ENCODE results near the gene LCN1.

The LCN1 gene

GRCh38 chr9:135500071-135500524, 21.1 kb upstream of the LCN1 start:
- peak overlapping the region; percentile 54 to 74 for H3K9ac ChIP-seq (ENCODE audit: low read depth in 1 of 2, low read length in 2 of 2)
- peak overlapping the region; percentile 50 for H3K27ac ChIP-seq (ENCODE audit: low read depth, low read length)

GRCh38 chr9:135500525-135501260, 20.5 kb upstream of the LCN1 start, which contains the start of gene MRPS2:
Gene MRPS2 (plus strand): TSS chr9:135500682. CDS start chr9:135500711, 29 bp downstream.
- Histone ChIP-seq H3K36me3 (ENCODE audit: control insufficient read depth in 1 of 2, insufficient read depth in 2 of 2, low read length in 2 of 2) (peaks cover 13 to 30% of the 10 kb centered on the region in 2 donors), H3K9me3 (ENCODE audit: control insufficient read depth in 1 of 2, low read length in 2 of 2) (no peaks in the 10 kb centered on the region), H3K4me3 (ENCODE audit: low read depth in 1 of 2, low read length in 2 of 2) (peak within 1 kb of the TSS; percentile 90 to 92), H3K4me1 (ENCODE audit: control insufficient read depth in 1 of 2, insufficient read depth in 2 of 2, low read length in 2 of 2) (peaks cover 8 to 20% of the 10 kb centered on the region in 2 donors), H3K27ac (ENCODE audit: low read depth, low read length) (peak within 1 kb of the TSS; percentile 50), H3K9ac (ENCODE audit: low read depth in 1 of 2, low read length in 2 of 2) (peak within 1 kb of the TSS; percentile 73 to 74), H3K27me3 (ENCODE audit: control insufficient read depth in 1 of 2, insufficient read depth in 2 of 2, low read length in 2 of 2) (no peaks in the 10 kb centered on the region)

More at GRCh38 chr9:135500071-135500524, 21.1 kb upstream of the LCN1 start:
- Histone ChIP-seq H3K36me3 (ENCODE audit: control insufficient read depth in 1 of 2, insufficient read depth in 2 of 2, low read length in 2 of 2) (peaks cover 13 to 28% of the 10 kb centered on the region in 2 donors), H3K27me3 (ENCODE audit: control insufficient read depth in 1 of 2, insufficient read depth in 2 of 2, low read length in 2 of 2) (no peaks in the 10 kb centered on the region), H3K4me1 (ENCODE audit: control insufficient read depth in 1 of 2, insufficient read depth in 2 of 2, low read length in 2 of 2) (peaks cover 8 to 20% of the 10 kb centered on the region in 2 donors), H3K4me3 (ENCODE audit: low read depth in 1 of 2, low read length in 2 of 2) (peak overlapping the region; percentile 90 to 92), H3K9me3 (ENCODE audit: control insufficient read depth in 1 of 2, low read length in 2 of 2) (no peaks in the 10 kb centered on the region)

- H3K27me3 ChIP-seq (ENCODE audit: control insufficient read depth in 1 of 2, insufficient read depth in 2 of 2, low read length in 2 of 2), result no peaks in the 10 kb centered on the region
- peaks cover 8 to 20% of the 10 kb centered on the region in 2 donors for H3K4me1 ChIP-seq (ENCODE audit: control insufficient read depth in 1 of 2, insufficient read depth in 2 of 2, low read length in 2 of 2)
- H3K4me3 ChIP-seq (ENCODE audit: low read depth in 1 of 2, low read length in 2 of 2), result peak overlapping the region; percentile 90 to 92
- no peaks in the 10 kb centered on the region for H3K9me3 ChIP-seq (ENCODE audit: control insufficient read depth in 1 of 2, low read length in 2 of 2)
- peaks cover 13 to 30% of the 10 kb centered on the region in 2 donors for H3K36me3 ChIP-seq (ENCODE audit: control insufficient read depth in 1 of 2, insufficient read depth in 2 of 2, low read length in 2 of 2)
- no peak overlapping the region for H3K27ac ChIP-seq (ENCODE audit: low read depth, low read length)
- peak overlapping the region; percentile 73 to 74 for H3K9ac ChIP-seq (ENCODE audit: low read depth in 1 of 2, low read length in 2 of 2)
These were observed 19.7 kb upstream of the LCN1 start for GRCh38 chr9:135501261-135502167.

- no peaks in the 10 kb centered on the region for H3K9me3 ChIP-seq (ENCODE audit: control insufficient read depth in 1 of 2, low read length in 2 of 2)
- H3K27me3 ChIP-seq (ENCODE audit: control insufficient read depth in 1 of 2, insufficient read depth in 2 of 2, low read length in 2 of 2), result no peaks in the 10 kb centered on the region
- peak overlapping the region; percentile 90 to 92 for H3K4me3 ChIP-seq (ENCODE audit: low read depth in 1 of 2, low read length in 2 of 2)
- peaks cover 8 to 20% of the 10 kb centered on the region in 2 donors for H3K4me1 ChIP-seq (ENCODE audit: control insufficient read depth in 1 of 2, insufficient read depth in 2 of 2, low read length in 2 of 2)
- peak overlapping the region in 1 of 2 donors; percentile 73 for H3K9ac ChIP-seq (ENCODE audit: low read depth in 1 of 2, low read length in 2 of 2)
- peaks cover 13 to 30% of the 10 kb centered on the region in 2 donors for H3K36me3 ChIP-seq (ENCODE audit: control insufficient read depth in 1 of 2, insufficient read depth in 2 of 2, low read length in 2 of 2)
- no peak overlapping the region for H3K27ac ChIP-seq (ENCODE audit: low read depth, low read length)
These were observed 18.9 kb upstream of the LCN1 start for GRCh38 chr9:135502168-135502872.

GRCh38 chr9:135502873-135503321, 18.3 kb upstream of the LCN1 start:
- Histone ChIP-seq H3K9ac (ENCODE audit: low read depth in 1 of 2, low read length in 2 of 2) (no peak overlapping the region), H3K4me3 (ENCODE audit: low read depth in 1 of 2, low read length in 2 of 2) (no peak overlapping the region), H3K27ac (ENCODE audit: low read depth, low read length) (no peak overlapping the region), H3K4me1 (ENCODE audit: control insufficient read depth in 1 of 2, insufficient read depth in 2 of 2, low read length in 2 of 2) (peaks cover 8 to 20% of the 10 kb centered on the region in 2 donors), H3K27me3 (ENCODE audit: control insufficient read depth in 1 of 2, insufficient read depth in 2 of 2, low read length in 2 of 2) (no peaks in the 10 kb centered on the region), H3K36me3 (ENCODE audit: control insufficient read depth in 1 of 2, insufficient read depth in 2 of 2, low read length in 2 of 2) (peaks cover 13 to 30% of the 10 kb centered on the region in 2 donors), H3K9me3 (ENCODE audit: control insufficient read depth in 1 of 2, low read length in 2 of 2) (no peaks in the 10 kb centered on the region)

GRCh38 chr9:135503371-135504261, 17.6 kb upstream of the LCN1 start:
- H3K36me3 ChIP-seq (ENCODE audit: control insufficient read depth in 1 of 2, insufficient read depth in 2 of 2, low read length in 2 of 2), result peaks cover 13 to 30% of the 10 kb centered on the region in 2 donors
- no peak overlapping the region for H3K9ac ChIP-seq (ENCODE audit: low read depth in 1 of 2, low read length in 2 of 2)
- H3K27me3 ChIP-seq (ENCODE audit: control insufficient read depth in 1 of 2, insufficient read depth in 2 of 2, low read length in 2 of 2), result no peaks in the 10 kb centered on the region
- H3K27ac ChIP-seq (ENCODE audit: low read depth, low read length), result no peak overlapping the region
- peaks cover 8 to 20% of the 10 kb centered on the region in 2 donors for H3K4me1 ChIP-seq (ENCODE audit: control insufficient read depth in 1 of 2, insufficient read depth in 2 of 2, low read length in 2 of 2)
- H3K9me3 ChIP-seq (ENCODE audit: control insufficient read depth in 1 of 2, low read length in 2 of 2), result no peaks in the 10 kb centered on the region
- no peak overlapping the region for H3K4me3 ChIP-seq (ENCODE audit: low read depth in 1 of 2, low read length in 2 of 2)

GRCh38 chr9:135504262-135505243, 16.7 kb upstream of the LCN1 start:
- H3K36me3 ChIP-seq (ENCODE audit: control insufficient read depth in 1 of 2, insufficient read depth in 2 of 2, low read length in 2 of 2), result peaks cover 13 to 30% of the 10 kb centered on the region in 2 donors
- H3K27ac ChIP-seq (ENCODE audit: low read depth, low read length), result no peak overlapping the region
- no peak overlapping the region for H3K9ac ChIP-seq (ENCODE audit: low read depth in 1 of 2, low read length in 2 of 2)

GRCh38 chr9:135505406-135506187, 15.6 kb upstream of the LCN1 start:
- Histone ChIP-seq H3K36me3 (ENCODE audit: control insufficient read depth in 1 of 2, insufficient read depth in 2 of 2, low read length in 2 of 2) (peaks cover 13 to 30% of the 10 kb centered on the region in 2 donors), H3K9ac (ENCODE audit: low read depth in 1 of 2, low read length in 2 of 2) (no peak overlapping the region)

More at GRCh38 chr9:135504262-135505243, 16.7 kb upstream of the LCN1 start:
- no peaks in the 10 kb centered on the region for H3K27me3 ChIP-seq (ENCODE audit: control insufficient read depth in 1 of 2, insufficient read depth in 2 of 2, low read length in 2 of 2)
- H3K4me3 ChIP-seq (ENCODE audit: low read depth in 1 of 2, low read length in 2 of 2), result no peak overlapping the region
- no peaks in the 10 kb centered on the region for H3K9me3 ChIP-seq (ENCODE audit: control insufficient read depth in 1 of 2, low read length in 2 of 2)
- H3K4me1 ChIP-seq (ENCODE audit: control insufficient read depth in 1 of 2, insufficient read depth in 2 of 2, low read length in 2 of 2), result peaks cover 8 to 13% of the 10 kb centered on the region in 2 donors

More at GRCh38 chr9:135505406-135506187, 15.6 kb upstream of the LCN1 start:
- H3K9me3 ChIP-seq (ENCODE audit: control insufficient read depth in 1 of 2, low read length in 2 of 2), result no peaks in the 10 kb centered on the region
- H3K27me3 ChIP-seq (ENCODE audit: control insufficient read depth in 1 of 2, insufficient read depth in 2 of 2, low read length in 2 of 2), result no peaks in the 10 kb centered on the region
- H3K27ac ChIP-seq (ENCODE audit: low read depth, low read length), result no peak overlapping the region
- no peak overlapping the region for H3K4me3 ChIP-seq (ENCODE audit: low read depth in 1 of 2, low read length in 2 of 2)
- peaks cover 8 to 12% of the 10 kb centered on the region in 2 donors for H3K4me1 ChIP-seq (ENCODE audit: control insufficient read depth in 1 of 2, insufficient read depth in 2 of 2, low read length in 2 of 2)
